Activated CD4-positive, alpha-beta T cell treated with anti-CD3 and anti-CD28 coated beads for 24 hours (primary cell): ENCODE results near the gene E2F1.
A peak's percentile ranks its signal among the peaks of the same experiment; 100 is the strongest.

Experiments
- DNase-seq, 2 donors: peaks; one replicate each; pipeline ENCODE4 v3.0.0-alpha.2; 2020; ENCODE audit warnings: low read depth in 2 of 2

The E2F1 gene

GRCh38 chr20:33687993-33688937 lies 2.1 kb upstream of the E2F1 start:
- DNase-seq: no peak

- no peak for DNase-seq
Measured at GRCh38 chr20:33687370-33687915, 1.3 kb upstream of the E2F1 start.

GRCh38 chr20:33686984-33687366 lies 790 bp upstream of the E2F1 start:
- DNase-seq: no peak

- DNase-seq: peak; percentile 45 to 63
Measured at GRCh38 chr20:33685328-33686099, 671 bp downstream of the E2F1 start.

- no peak for DNase-seq
Measured at GRCh38 chr20:33684533-33685327, 1.5 kb downstream of the E2F1 start.

DNA sequence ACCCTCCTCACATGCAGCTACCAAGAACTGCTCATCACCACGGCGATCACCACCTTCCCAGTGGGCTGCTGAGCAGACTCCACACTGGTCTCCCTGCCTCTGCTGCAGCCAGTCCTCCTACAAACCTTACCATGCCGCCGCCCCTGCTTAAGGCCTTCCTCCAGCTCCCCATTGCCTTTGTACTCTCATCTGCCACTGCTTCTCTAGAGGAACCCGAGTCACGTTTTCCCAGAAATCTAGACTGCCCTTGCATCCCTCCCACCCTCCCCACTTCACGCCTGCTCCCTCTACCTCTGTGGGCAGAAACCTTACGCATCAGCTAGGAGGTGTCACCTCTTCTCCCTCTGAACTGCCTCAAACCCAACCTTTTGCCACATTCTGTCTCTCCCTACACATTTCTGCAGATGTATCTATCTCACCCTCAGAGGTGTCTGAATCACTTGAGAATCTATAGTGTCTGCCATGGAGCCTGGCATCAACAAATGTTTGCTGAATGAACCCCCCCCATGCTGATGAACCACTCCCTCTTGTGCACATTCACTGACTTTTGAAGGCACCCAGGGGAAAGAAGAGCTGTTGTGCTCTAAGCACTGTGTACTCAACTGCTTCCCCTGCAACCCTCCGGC lies 4.3 kb downstream of the E2F1 start:
- DNase-seq: no peak

GRCh38 chr20:33681288-33681687 lies 4.9 kb downstream of the E2F1 start:
- DNase-seq: no peak

GRCh38 chr20:33680686-33681085 lies 5.5 kb downstream of the E2F1 start:
- DNase-seq: no peak

DNA sequence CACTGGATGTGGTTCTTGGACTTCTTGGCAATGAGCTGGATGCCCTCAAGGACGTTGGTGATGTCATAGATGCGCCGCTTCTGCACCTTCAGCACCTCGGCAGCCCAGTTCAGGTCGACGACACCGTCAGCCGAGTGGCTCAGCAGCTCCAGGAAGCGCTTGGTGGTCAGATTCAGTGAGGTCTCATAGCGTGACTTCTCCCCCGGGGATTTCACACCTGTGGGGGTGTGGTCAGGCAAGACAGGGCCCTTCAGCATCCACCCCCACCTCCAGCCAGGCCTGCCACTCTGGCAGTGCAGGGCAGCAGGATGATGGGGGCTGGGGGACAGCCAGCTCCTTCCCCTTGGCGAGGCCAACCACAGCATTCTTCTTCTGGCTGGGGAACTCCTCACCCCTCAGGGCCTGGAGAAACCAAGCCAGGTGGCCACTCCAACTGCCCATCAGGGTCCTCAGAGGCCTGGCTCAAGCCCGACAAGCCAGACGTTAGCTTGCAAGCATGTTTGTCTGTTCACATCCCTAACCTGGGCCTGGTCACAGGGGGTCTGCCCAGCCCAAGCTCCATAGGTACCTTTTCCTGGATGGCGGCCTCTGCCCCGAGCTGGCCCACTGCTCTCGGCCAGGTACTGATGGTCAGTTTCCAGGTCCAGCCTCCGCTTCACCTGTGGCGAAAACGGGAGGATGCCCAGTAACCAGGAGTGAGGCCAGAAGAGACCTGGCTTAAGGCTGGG lies 6.3 kb downstream of the E2F1 start:
- DNase-seq: no peak

DNA sequence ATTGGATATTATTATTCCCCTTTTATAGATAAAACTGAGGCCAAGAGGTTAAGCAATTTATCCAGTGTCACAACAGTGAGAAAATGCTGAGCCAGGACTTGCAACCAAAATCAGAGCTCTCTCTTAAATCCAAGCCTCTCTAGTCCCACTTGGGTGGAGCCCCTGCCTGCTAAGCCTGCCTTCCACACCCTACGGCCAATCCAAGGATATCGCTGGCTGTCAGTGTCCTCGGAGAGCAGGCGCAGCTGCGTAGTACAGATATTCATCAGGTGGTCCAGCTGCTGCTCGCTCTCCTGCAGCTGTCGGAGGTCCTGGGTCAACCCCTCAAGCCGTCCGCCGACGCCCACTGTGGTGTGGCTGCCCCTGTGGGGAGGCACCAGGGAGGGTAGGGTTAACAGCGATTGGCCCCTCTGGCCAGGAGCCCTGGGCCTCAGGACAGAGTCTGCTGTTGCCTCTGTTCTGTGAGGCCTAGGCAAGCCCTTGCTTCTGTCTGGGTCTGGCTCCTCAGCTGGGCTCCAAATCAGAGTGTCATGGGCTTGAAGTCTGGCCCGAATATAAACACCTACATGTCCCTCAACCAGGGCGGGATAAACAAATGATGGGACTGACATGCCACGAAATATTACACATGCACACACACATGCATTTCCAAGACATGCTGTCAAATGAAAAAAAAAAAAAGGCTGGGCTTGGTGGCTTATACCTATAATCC lies 8.0 kb downstream of the E2F1 start:
- no peak for DNase-seq

DNA sequence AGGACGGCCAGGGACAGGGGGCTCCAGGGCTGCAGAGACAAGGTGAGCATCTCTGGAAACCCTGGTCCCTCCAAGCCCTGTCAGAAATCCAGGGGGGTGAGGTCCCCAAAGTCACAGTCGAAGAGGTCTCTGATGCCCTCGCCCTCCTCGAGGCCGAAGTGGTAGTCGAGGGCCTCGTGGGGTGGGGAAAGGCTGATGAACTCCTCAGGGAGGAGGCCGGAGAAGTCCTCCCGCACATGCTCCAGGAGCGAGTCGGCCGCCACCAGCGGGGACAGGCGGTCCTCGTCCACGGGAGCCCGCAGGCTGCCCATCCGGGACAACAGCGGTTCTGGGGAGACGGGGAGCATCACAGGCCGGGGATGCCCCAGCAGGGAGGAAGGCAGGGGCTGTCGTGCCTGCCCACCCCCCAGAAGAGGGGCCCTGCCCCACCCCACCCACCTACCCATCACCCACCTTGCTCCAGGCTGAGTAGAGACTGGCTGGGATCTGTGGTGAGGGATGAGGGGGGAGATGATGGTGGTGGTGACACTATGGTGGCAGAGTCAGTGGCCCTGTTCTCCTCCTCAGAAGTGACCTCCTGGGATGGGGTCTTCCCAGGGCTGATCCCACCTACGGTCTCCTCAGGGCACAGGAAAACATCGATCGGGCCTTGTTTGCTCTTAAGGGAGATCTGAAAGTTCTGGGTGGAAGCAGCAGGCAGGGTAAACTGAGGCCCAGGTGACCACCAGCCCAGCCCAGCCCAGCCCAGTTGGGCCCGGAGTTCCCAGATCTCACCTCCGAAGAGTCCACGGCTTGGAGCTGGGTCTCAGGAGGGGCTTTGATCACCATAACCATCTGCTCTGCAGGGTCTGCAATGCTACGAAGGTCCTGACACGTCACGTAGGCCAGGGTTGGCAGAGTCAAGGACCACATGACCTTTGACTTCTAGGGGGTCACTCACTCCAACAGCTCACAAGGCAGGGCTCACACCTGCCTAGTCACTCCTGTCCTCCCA lies 9.2 kb downstream of the E2F1 start:
- no peak for DNase-seq

DNA sequence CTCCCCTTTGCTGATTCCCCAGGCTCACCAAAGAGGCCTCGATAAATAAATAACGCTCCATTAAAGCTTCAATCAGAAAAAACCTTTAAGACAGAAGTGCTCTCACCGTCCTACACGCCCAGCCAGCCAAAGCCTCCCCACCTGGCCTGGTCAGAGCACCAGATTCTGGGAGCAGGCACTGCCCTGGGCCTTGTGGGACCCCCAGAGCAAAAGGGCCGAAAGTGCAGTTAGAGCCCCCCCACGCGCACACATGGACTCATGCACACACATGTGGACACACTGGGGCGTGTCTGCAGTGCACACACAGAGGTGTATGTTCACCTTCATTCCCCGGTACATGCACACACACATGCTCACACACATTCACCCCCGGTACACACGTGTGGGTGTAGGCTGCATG lies 10.1 kb downstream of the E2F1 start:
- no peak for DNase-seq

- no peak for DNase-seq
Measured at GRCh38 chr20:33675136-33675959, 10.8 kb downstream of the E2F1 start.

- DNase-seq: peak in 1 of 2 donors; percentile 56
Measured at GRCh38 chr20:33674294-33675135, 11.7 kb downstream of the E2F1 start, which contains the start of gene NECAB3. Gene NECAB3 (minus strand): TSS chr20:33674428. CDS start chr20:33674352, 76 bp downstream.

GRCh38 chr20:33673410-33674293 lies 12.5 kb downstream of the E2F1 start:
- DNase-seq: no peak

DNA sequence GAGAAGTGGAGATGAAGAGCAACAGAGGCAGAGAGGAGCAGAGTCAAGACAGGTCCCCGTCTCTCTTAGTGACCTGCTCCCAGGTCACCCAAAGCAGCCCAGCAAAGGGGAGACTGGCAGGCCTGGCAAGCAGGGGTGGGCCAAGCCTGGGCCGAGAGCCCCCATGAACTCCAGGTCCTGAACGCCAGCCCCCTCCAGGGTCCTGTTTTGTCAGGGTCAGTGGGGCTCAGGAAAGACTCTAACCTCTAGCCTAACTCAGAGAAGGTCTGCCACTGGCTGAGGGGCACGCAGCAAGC lies 13.1 kb downstream of the E2F1 start:
- DNase-seq: no peak
